Sigmoid colon (tissue), 4 donors: ENCODE data around the gene LSM5.

ENCODE experiments used
- CTCF ChIP-seq, 4 experiments: fragments of 450-650 bp in 3 of 4; fragments of 200-600 bp in 1 of 4; IDR thresholded peaks; one replicate each; pipeline ENCODE4 v1.5.1; 2016 to 2019; ENCODE audit warnings: antibody characterized with exemption in 4 of 4, mild to moderate bottlenecking in 3 of 4, moderate library complexity in 2 of 4
- POLR2AphosphoS5 ChIP-seq, 4 donors: sonication (generic); formaldehyde crosslinking; IDR thresholded peaks; one replicate each; pipeline ENCODE4 v1.6.1; 2017; ENCODE audit warnings: antibody characterized with exemption in 4 of 4

- TF ChIP-seq POLR2AphosphoS5 (IDR thresholded peaks at IDR 0.05) (no peak), CTCF (IDR thresholded peaks at IDR 0.05) (no peak)
These were observed 10.8 kb upstream of the LSM5 start for GRCh38 chr7:32500922-32501341.
